ENCODE measurements around the gene RYR3.
"Not testable (repeated sequence)": the region's sequence is repeated elsewhere in the genome, so short reads cannot be mapped to it uniquely, and the experiment has no call there.

The RYR3 gene

GRCh38 chr15:33569036-33569435 is 258.3 kb downstream of the RYR3 start:
- no peak overlapping the region for H3K4me3 ChIP-seq (replicated peaks; ENCODE audit: low read depth, low read length)
- DNase-seq (ENCODE audit: extremely low read depth, insufficient read length), result no peak
- H3K27me3 ChIP-seq (replicated peaks; ENCODE audit: control insufficient read depth, insufficient read depth, low read length), result no peaks in the 10 kb centered on the region
- TF ChIP-seq CTCF (IDR thresholded peaks at IDR 0.05; ENCODE audit: insufficient read depth, low read length, poor library complexity, severe bottlenecking), result no peak
- H3K36me3 ChIP-seq (ENCODE audit: control insufficient read depth, insufficient read depth, low read length), result no peaks in the 10 kb centered on the region

- not testable (repeated sequence) for DNase-seq (ENCODE audit: extremely low read depth, insufficient read length); H3K4me3 ChIP-seq (replicated peaks; ENCODE audit: low read depth, low read length); H3K27me3 ChIP-seq (replicated peaks; ENCODE audit: control insufficient read depth, insufficient read depth, low read length); H3K36me3 ChIP-seq (ENCODE audit: control insufficient read depth, insufficient read depth, low read length)
Observed at GRCh38 chr15:33577911-33578310, 267.1 kb downstream of the RYR3 start.

- TF ChIP-seq CTCF (IDR thresholded peaks at IDR 0.05; ENCODE audit: insufficient read depth, low read length, poor library complexity, severe bottlenecking), result no peak
- Histone ChIP-seq H3K27me3 (replicated peaks; ENCODE audit: control insufficient read depth, insufficient read depth, low read length) (no peaks in the 10 kb centered on the region), H3K4me3 (replicated peaks; ENCODE audit: low read depth, low read length) (no peak overlapping the region), H3K36me3 (ENCODE audit: control insufficient read depth, insufficient read depth, low read length) (no peaks in the 10 kb centered on the region)
- DNase-seq (ENCODE audit: extremely low read depth, insufficient read length), result no peak
Observed at GRCh38 chr15:33580526-33580925, 269.8 kb downstream of the RYR3 start.

DNA sequence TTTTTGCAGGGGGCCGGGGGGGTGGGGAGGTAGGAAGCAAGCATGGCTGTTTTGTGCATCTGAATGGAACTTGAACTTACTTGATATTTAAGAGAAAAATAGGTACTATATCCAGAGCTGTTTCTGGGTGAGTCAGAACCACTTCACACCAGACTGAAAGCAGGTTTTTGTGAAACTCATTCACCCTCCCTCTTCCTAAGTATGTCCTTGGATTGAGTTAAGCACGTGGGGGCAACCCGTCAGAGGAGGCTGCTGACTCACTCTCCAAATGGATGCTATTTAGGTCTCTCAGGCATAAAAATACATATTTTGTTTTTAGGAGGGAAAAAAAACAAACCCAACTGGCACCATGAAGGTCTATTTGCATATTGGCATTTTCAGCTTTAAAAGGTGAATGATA is 270.3 kb downstream of the RYR3 start:
- Histone ChIP-seq H3K36me3 (ENCODE audit: control insufficient read depth, insufficient read depth, low read length) (no peaks in the 10 kb centered on the region), H3K27me3 (replicated peaks; ENCODE audit: control insufficient read depth, insufficient read depth, low read length) (no peaks in the 10 kb centered on the region), H3K4me3 (replicated peaks; ENCODE audit: low read depth, low read length) (no peak overlapping the region)
- no peak for TF ChIP-seq CTCF (IDR thresholded peaks at IDR 0.05; ENCODE audit: insufficient read depth, low read length, poor library complexity, severe bottlenecking)
- no peak for DNase-seq (ENCODE audit: extremely low read depth, insufficient read length)

DNA sequence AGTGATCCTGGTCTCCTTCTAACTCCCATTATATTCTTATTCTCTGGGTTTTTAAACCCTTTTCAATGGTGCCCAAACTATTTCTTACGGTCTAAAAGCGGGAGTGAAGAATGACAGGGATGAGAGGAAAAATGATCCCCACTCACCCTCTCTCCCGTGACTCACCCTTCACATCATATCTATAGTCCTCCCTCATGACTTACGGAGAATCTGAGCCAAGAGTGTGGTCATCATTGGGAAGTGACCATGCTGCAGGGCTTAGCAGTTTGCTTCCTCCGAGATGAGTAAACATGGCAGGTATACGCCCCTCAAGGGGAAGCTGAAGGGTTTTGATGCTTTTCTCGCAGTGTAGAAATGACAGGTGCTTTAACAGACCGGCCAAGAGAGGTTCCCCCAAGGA is 274.0 kb downstream of the RYR3 start:
- no peak overlapping the region for H3K4me3 ChIP-seq (replicated peaks; ENCODE audit: low read depth, low read length)
- no peak for TF ChIP-seq CTCF (IDR thresholded peaks at IDR 0.05; ENCODE audit: insufficient read depth, low read length, poor library complexity, severe bottlenecking)
- H3K27me3 ChIP-seq (replicated peaks; ENCODE audit: control insufficient read depth, insufficient read depth, low read length), result no peaks in the 10 kb centered on the region
- no peaks in the 10 kb centered on the region for H3K36me3 ChIP-seq (ENCODE audit: control insufficient read depth, insufficient read depth, low read length)
- no peak for DNase-seq (ENCODE audit: extremely low read depth, insufficient read length)

DNA sequence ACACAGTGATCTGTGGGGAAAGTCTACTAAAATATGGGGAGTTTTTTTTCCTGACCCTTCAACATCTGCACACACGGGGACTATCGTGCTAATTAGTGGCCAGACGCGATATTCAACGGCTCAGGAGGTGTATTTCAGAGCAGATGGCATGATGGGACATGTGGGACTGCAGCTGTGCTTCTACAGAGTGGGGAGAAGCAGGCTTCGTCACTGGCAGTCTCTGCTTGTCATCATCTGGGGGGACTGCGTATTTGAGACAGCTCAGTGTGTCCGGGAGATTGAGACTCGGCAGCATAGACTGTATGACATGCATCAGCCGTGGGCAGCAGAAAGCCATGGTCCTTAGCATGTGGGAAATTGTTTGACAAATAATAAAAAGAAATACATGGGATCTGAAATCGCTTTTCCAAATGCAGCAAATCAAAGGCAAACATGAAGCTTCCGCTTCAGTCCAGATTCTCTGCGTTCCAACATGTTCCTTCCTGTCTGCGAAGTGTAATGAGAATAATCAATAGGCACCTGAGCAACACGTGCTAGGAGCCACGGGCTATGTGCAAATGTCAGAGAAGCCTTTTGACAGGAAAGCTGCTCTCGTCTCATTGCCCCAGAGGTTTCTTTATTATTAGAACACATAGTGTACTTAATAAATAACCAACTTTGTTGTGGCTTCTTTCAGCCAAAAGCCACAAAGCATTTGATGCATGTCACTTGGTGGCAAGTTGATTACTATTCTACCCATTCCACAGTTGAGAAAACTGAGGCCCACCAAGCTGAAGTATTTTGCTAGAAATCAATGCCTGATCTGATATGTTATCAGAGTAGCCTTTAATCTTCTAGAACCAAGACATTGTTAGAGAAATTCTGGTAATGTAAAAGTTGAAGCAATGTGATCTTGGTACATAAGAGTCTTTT is 276.3 kb downstream of the RYR3 start:
- Histone ChIP-seq H3K27me3 (replicated peaks; ENCODE audit: control insufficient read depth, insufficient read depth, low read length) (no peaks in the 10 kb centered on the region), H3K4me3 (replicated peaks; ENCODE audit: low read depth, low read length) (no peak overlapping the region), H3K36me3 (ENCODE audit: control insufficient read depth, insufficient read depth, low read length) (no peaks in the 10 kb centered on the region)
- TF ChIP-seq CTCF (IDR thresholded peaks at IDR 0.05; ENCODE audit: insufficient read depth, low read length, poor library complexity, severe bottlenecking), result no peak
- DNase-seq (ENCODE audit: extremely low read depth, insufficient read length), result no peak
